COLO668 (cell line): ENCODE data around the gene DKK2.
"Not testable (repeated sequence)": the region's sequence is repeated elsewhere in the genome, so short reads cannot be mapped to it uniquely, and the experiment has no call there.

Experiments used
- DNase-seq: peaks from one replicate; lab custom pipeline; 2025; ENCODE audit not compliant: unreplicated experiment; lab: John Stamatoyannopoulos, UW

Gene DKK2

GRCh38 chr4:106914223-106914622, 121.9 kb downstream of the DKK2 start:
- no peak for DNase-seq

- DNase-seq = no peak
Measured at GRCh38 chr4:106909486-106910188, 126.5 kb downstream of the DKK2 start.

- not testable (repeated sequence) for DNase-seq
Measured at GRCh38 chr4:106908049-106908448, 128.1 kb downstream of the DKK2 start.

- no peak for DNase-seq
Measured at GRCh38 chr4:106907216-106907615, 128.9 kb downstream of the DKK2 start.

- no peak for DNase-seq
Measured at GRCh38 chr4:106906728-106907127, 129.4 kb downstream of the DKK2 start.

- DNase-seq = peak; percentile 22
Measured at GRCh38 chr4:106898621-106899230, 137.4 kb downstream of the DKK2 start.

- DNase-seq = no peak
Measured at GRCh38 chr4:106893903-106894302, 142.2 kb downstream of the DKK2 start.

- DNase-seq = no peak
Measured at GRCh38 chr4:106893395-106893881, 142.7 kb downstream of the DKK2 start.

- no peak for DNase-seq
Measured at GRCh38 chr4:106892786-106893185, 143.3 kb downstream of the DKK2 start.

GRCh38 chr4:106875340-106875739, 160.8 kb downstream of the DKK2 start:
- no peak for DNase-seq
